ENCODE measurements around the gene PAXIP1. TPM values are rescaled to one million over a fixed set of nuclear protein-coding genes. Genes with fewer than 3 reads are reported as not detected.

Gene PAXIP1
- total and polyA plus RNA-seq, 2 donors, result 20.9 to 24.8 TPM

DNA sequence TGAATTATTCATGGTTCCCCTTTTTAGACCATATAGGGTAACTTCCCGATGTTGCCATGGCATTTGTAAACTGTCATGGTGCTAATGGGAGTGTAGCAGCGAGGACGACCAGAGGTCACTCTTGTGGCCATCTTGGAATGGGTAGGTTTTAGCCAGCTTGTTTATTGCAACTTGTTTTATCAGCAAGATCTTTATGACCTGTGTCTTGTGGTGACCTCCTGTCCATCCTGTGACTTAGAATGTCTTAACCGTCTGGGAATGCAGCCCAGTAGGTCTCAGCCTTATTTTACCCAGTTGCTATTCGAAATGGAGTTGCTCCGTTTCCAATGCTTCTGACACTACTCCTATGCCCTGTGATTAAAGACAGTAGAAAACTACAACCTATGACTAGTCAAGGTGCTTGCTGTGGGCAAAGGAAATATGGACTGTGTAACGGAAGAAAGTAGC lies 18.8 kb upstream of the PAXIP1 start:
- H3K27me3 ChIP-seq (ENCODE audit: control insufficient read depth in 2 of 2, insufficient read depth in 1 of 2, low read length in 1 of 2), result peaks cover 0 to 3% of the 10 kb centered on the region in 2 donors
- no peaks in the 10 kb centered on the region for H3K4me1 ChIP-seq (ENCODE audit: control insufficient read depth in 2 of 2, insufficient read depth in 2 of 2, low read length in 2 of 2)
- H3K4me3 ChIP-seq (ENCODE audit: low read length in 2 of 2), result no peak overlapping the region
- H3K27ac ChIP-seq (ENCODE audit: low read depth in 1 of 2, low read length in 1 of 2), result no peak overlapping the region
- DNase-seq (ENCODE audit: low read depth in 6 of 9, low spot score in 9 of 9), result no peak
- no peaks in the 10 kb centered on the region for H3K9me3 ChIP-seq (ENCODE audit: control insufficient read depth in 2 of 2, insufficient read depth in 1 of 2, low read length in 1 of 2)
- WGBS, result 75% methylated on average over 7 of the region's 7 CpGs
- H3K36me3 ChIP-seq (ENCODE audit: control insufficient read depth in 2 of 2, insufficient read depth in 2 of 2, low read length in 1 of 2), result no peaks in the 10 kb centered on the region

DNA sequence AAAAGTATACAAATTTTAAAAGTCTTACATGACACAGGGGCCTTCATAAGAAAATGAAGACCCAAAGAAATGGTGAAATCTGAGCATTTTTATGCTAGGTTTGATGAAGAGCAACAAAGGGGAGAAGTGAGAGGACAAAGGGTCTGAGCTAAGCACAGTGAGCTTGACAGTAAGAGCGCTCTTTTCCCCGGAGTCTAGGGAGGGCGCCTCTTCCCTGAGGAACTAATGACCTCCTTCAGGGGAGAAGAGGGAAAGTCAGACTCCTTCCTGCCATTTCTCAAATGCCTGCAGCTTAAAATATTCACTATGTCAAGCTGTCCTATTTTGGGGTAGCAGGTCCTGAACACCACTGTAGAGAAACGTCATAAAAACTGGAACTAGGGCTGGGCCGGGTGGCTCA lies 18.1 kb upstream of the PAXIP1 start:
- no peak overlapping the region for H3K27ac ChIP-seq (ENCODE audit: low read depth in 1 of 2, low read length in 1 of 2)
- no peak for DNase-seq (ENCODE audit: low read depth in 6 of 9, low spot score in 9 of 9)
- H3K27me3 ChIP-seq (ENCODE audit: control insufficient read depth in 2 of 2, insufficient read depth in 1 of 2, low read length in 1 of 2), result peaks cover 0 to 3% of the 10 kb centered on the region in 2 donors
- H3K36me3 ChIP-seq (ENCODE audit: control insufficient read depth in 2 of 2, insufficient read depth in 2 of 2, low read length in 1 of 2), result no peaks in the 10 kb centered on the region
- no peaks in the 10 kb centered on the region for H3K4me1 ChIP-seq (ENCODE audit: control insufficient read depth in 2 of 2, insufficient read depth in 2 of 2, low read length in 2 of 2)
- H3K4me3 ChIP-seq (ENCODE audit: low read length in 2 of 2), result no peak overlapping the region
- H3K9me3 ChIP-seq (ENCODE audit: control insufficient read depth in 2 of 2, insufficient read depth in 1 of 2, low read length in 1 of 2), result no peaks in the 10 kb centered on the region
- 73% methylated on average over 5 of the region's 5 CpGs for WGBS

DNA sequence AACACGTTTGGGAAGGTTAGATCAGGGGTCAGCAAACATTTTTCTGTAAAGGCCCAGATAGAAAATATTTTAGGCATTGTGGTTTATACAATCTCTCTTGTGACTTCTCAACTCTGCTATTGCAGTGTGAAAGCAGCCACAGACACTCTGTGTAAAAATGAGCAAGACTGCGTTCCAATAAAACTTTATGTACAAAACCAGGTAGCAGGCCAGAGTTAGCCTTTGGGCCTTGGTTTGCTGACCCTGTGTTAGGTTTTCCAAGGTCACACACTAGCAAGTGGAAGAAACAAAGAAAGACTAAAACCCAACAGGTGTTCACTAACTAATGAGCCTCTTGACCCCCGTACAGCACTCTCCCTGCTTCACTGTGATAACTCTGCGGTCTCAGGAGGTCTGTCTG lies 14.9 kb upstream of the PAXIP1 start:
- H3K4me3 ChIP-seq (ENCODE audit: low read length in 2 of 2), result no peak overlapping the region
- 94% methylated on average over 4 of the region's 4 CpGs for WGBS
- H3K36me3 ChIP-seq (ENCODE audit: control insufficient read depth in 2 of 2, insufficient read depth in 2 of 2, low read length in 1 of 2), result no peaks in the 10 kb centered on the region
- H3K27ac ChIP-seq (ENCODE audit: low read depth in 1 of 2, low read length in 1 of 2), result no peak overlapping the region
- H3K27me3 ChIP-seq (ENCODE audit: control insufficient read depth in 2 of 2, insufficient read depth in 1 of 2, low read length in 1 of 2), result peaks cover 0 to under 1% of the 10 kb centered on the region in 2 donors
- H3K9me3 ChIP-seq (ENCODE audit: control insufficient read depth in 2 of 2, insufficient read depth in 1 of 2, low read length in 1 of 2), result no peaks in the 10 kb centered on the region
- no peaks in the 10 kb centered on the region for H3K4me1 ChIP-seq (ENCODE audit: control insufficient read depth in 2 of 2, insufficient read depth in 2 of 2, low read length in 2 of 2)
- no peak for DNase-seq (ENCODE audit: low read depth in 6 of 9, low spot score in 9 of 9)

DNA sequence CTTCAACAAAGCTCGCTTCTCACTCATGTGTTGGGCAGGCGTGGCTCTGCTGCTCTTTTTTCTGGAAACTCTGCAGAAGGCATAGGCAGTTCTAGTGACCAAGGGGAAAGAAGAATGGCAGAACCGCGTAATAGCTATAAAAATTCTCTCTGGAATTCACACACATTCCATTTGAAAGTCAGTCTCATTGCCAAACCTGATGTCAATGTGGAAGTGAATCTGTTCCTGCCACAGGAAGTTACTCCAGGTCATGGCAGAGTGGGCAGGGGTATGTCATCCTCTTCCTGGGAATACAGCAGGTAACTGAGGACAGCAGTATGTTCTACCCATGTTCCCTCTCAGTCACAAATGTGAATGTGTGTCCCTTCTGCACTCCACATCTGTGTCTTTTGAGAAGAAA lies 8.2 kb upstream of the PAXIP1 start:
- H3K9me3 ChIP-seq (ENCODE audit: control insufficient read depth in 2 of 2, insufficient read depth in 1 of 2, low read length in 1 of 2), result no peaks in the 10 kb centered on the region
- H3K4me3 ChIP-seq (ENCODE audit: low read length in 2 of 2), result no peak overlapping the region
- WGBS, result over 99% methylated on average over 4 of the region's 4 CpGs
- H3K27ac ChIP-seq (ENCODE audit: low read depth in 1 of 2, low read length in 1 of 2), result no peak overlapping the region
- peaks cover 5 to 15% of the 10 kb centered on the region in 2 donors for H3K36me3 ChIP-seq (ENCODE audit: control insufficient read depth in 2 of 2, insufficient read depth in 2 of 2, low read length in 1 of 2)
- no peaks in the 10 kb centered on the region for H3K27me3 ChIP-seq (ENCODE audit: control insufficient read depth in 2 of 2, insufficient read depth in 1 of 2, low read length in 1 of 2)
- no peak for DNase-seq (ENCODE audit: low read depth in 6 of 9, low spot score in 9 of 9)
- peaks cover 0 to 5% of the 10 kb centered on the region in 2 donors for H3K4me1 ChIP-seq (ENCODE audit: control insufficient read depth in 2 of 2, insufficient read depth in 2 of 2, low read length in 2 of 2)

GRCh38 chr7:155009570-155010157 lies 6.7 kb upstream of the PAXIP1 start:
- 85% methylated on average over 3 of the region's 3 CpGs for WGBS
- peak in 3 of 9 donors; percentile 40 to 74 (median 42) for DNase-seq (ENCODE audit: low read depth in 6 of 9, low spot score in 9 of 9)

GRCh38 chr7:155007947-155008346 lies 5.0 kb upstream of the PAXIP1 start:
- Histone ChIP-seq H3K27ac (ENCODE audit: low read depth in 1 of 2, low read length in 1 of 2) (no peak overlapping the region), H3K9me3 (ENCODE audit: control insufficient read depth in 2 of 2, insufficient read depth in 1 of 2, low read length in 1 of 2) (no peaks in the 10 kb centered on the region), H3K4me3 (ENCODE audit: low read length in 2 of 2) (no peak overlapping the region), H3K4me1 (ENCODE audit: control insufficient read depth in 2 of 2, insufficient read depth in 2 of 2, low read length in 2 of 2) (peaks cover 3 to 5% of the 10 kb centered on the region in 2 donors), H3K36me3 (ENCODE audit: control insufficient read depth in 2 of 2, insufficient read depth in 2 of 2, low read length in 1 of 2) (peaks cover 10 to 16% of the 10 kb centered on the region in 2 donors), H3K27me3 (ENCODE audit: control insufficient read depth in 2 of 2, insufficient read depth in 1 of 2, low read length in 1 of 2) (no peaks in the 10 kb centered on the region)
- WGBS, result 83% methylated on average over 13 of the region's 13 CpGs
- DNase-seq (ENCODE audit: low read depth in 6 of 9, low spot score in 9 of 9), result peak in 2 of 9 donors; percentile 33 to 51

More at GRCh38 chr7:155009570-155010157, 6.7 kb upstream of the PAXIP1 start:
- H3K9me3 ChIP-seq (ENCODE audit: control insufficient read depth in 2 of 2, insufficient read depth in 1 of 2, low read length in 1 of 2), result no peaks in the 10 kb centered on the region
- H3K4me1 ChIP-seq (ENCODE audit: control insufficient read depth in 2 of 2, insufficient read depth in 2 of 2, low read length in 2 of 2), result peaks cover 3 to 5% of the 10 kb centered on the region in 2 donors
- no peaks in the 10 kb centered on the region for H3K27me3 ChIP-seq (ENCODE audit: control insufficient read depth in 2 of 2, insufficient read depth in 1 of 2, low read length in 1 of 2)
- no peak overlapping the region for H3K4me3 ChIP-seq (ENCODE audit: low read length in 2 of 2)
- peaks cover 10 to 16% of the 10 kb centered on the region in 2 donors for H3K36me3 ChIP-seq (ENCODE audit: control insufficient read depth in 2 of 2, insufficient read depth in 2 of 2, low read length in 1 of 2)
- H3K27ac ChIP-seq (ENCODE audit: low read depth in 1 of 2, low read length in 1 of 2), result no peak overlapping the region

GRCh38 chr7:155003376-155004214 lies 671 bp upstream of the PAXIP1 start:
- Histone ChIP-seq H3K9me3 (ENCODE audit: control insufficient read depth in 2 of 2, insufficient read depth in 1 of 2, low read length in 1 of 2) (no peaks in the 10 kb centered on the region), H3K4me1 (ENCODE audit: control insufficient read depth in 2 of 2, insufficient read depth in 2 of 2, low read length in 2 of 2) (peaks cover 12 to 18% of the 10 kb centered on the region in 2 donors), H3K27ac (ENCODE audit: low read depth in 1 of 2, low read length in 1 of 2) (peak overlapping the region; percentile 80 to 88), H3K27me3 (ENCODE audit: control insufficient read depth in 2 of 2, insufficient read depth in 1 of 2, low read length in 1 of 2) (no peaks in the 10 kb centered on the region), H3K4me3 (ENCODE audit: low read length in 2 of 2) (peak overlapping the region; percentile 80 to 95), H3K36me3 (ENCODE audit: control insufficient read depth in 2 of 2, insufficient read depth in 2 of 2, low read length in 1 of 2) (peaks cover 20 to 25% of the 10 kb centered on the region in 2 donors)
- peak in 8 of 9 donors; percentile 53 to 92 (median 80) for DNase-seq (ENCODE audit: low read depth in 6 of 9, low spot score in 9 of 9)
- WGBS, result under 1% methylated on average over 78 of the region's 78 CpGs

GRCh38 chr7:155002411-155003091 lies 373 bp downstream of the PAXIP1 start:
- WGBS, result under 1% methylated on average over 103 of the region's 104 CpGs
- peaks cover 12 to 18% of the 10 kb centered on the region in 2 donors for H3K4me1 ChIP-seq (ENCODE audit: control insufficient read depth in 2 of 2, insufficient read depth in 2 of 2, low read length in 2 of 2)
- peak overlapping the region in 1 of 2 donors; percentile 91 for H3K27ac ChIP-seq (ENCODE audit: low read depth in 1 of 2, low read length in 1 of 2)
- peaks cover 24 to 29% of the 10 kb centered on the region in 2 donors for H3K36me3 ChIP-seq (ENCODE audit: control insufficient read depth in 2 of 2, insufficient read depth in 2 of 2, low read length in 1 of 2)
- no peaks in the 10 kb centered on the region for H3K9me3 ChIP-seq (ENCODE audit: control insufficient read depth in 2 of 2, insufficient read depth in 1 of 2, low read length in 1 of 2)
- peak overlapping the region; percentile 54 to 80 for H3K4me3 ChIP-seq (ENCODE audit: low read length in 2 of 2)
- peak in 4 of 9 donors; percentile 23 to 61 (median 32) for DNase-seq (ENCODE audit: low read depth in 6 of 9, low spot score in 9 of 9)
- no peaks in the 10 kb centered on the region for H3K27me3 ChIP-seq (ENCODE audit: control insufficient read depth in 2 of 2, insufficient read depth in 1 of 2, low read length in 1 of 2)

All from thymus (tissue), 11 donors.